Natural killer cell (primary cell): ENCODE measurements around the gene INPP5A. TPM values are rescaled to one million over a fixed set of nuclear protein-coding genes. Genes with fewer than 3 reads are reported as not detected.
"Not testable (repeated sequence)": the region's sequence is repeated elsewhere in the genome, so short reads cannot be mapped to it uniquely, and the experiment has no call there.

Experiments used
- ATAC-seq, 3 donors: fragments of 150-1000 bp in 2 of 3; fragments of 200-7000 bp in 1 of 3; cut with Tn5 transposase; 1 replicate in 1 of 3; 2 replicates in 2 of 3; pipeline ENCODE4 v1.10.0; 2021; ENCODE audit warnings: mild to moderate bottlenecking in 2 of 3, moderate library complexity in 2 of 3
- DNase-seq, 2 donors: peaks; one replicate each; pipeline versions ENCODE4 v3.0.0 to v3.0.0-alpha.2; 2013 to 2021; ENCODE audit warnings: mixed read lengths in 1 of 2
- H3K27ac ChIP-seq: one replicate; pipeline ENCODE4 v1.5.1; 2013; ENCODE audit warnings: mild to moderate bottlenecking, low read length
- H3K27me3 ChIP-seq: one replicate; pipeline ENCODE4 v1.6.1; 2013; ENCODE audit warnings: low read length; ENCODE audit not compliant: control insufficient read depth, insufficient read depth
- H3K36me3 ChIP-seq: one replicate; pipeline ENCODE4 v1.6.1; 2013; ENCODE audit warnings: low read length; ENCODE audit not compliant: control insufficient read depth, insufficient read depth
- H3K4me1 ChIP-seq: one replicate; pipeline ENCODE4 v1.6.1; 2013; ENCODE audit warnings: low read length; ENCODE audit not compliant: control insufficient read depth, insufficient read depth
- H3K4me3 ChIP-seq: one replicate; pipeline ENCODE4 v1.5.1; 2013; ENCODE audit warnings: low read length
- H3K9me3 ChIP-seq: one replicate; pipeline ENCODE4 v1.6.1; 2013; ENCODE audit warnings: low read length; ENCODE audit not compliant: control insufficient read depth, insufficient read depth
- H3K27ac Mint-ChIP-seq, 2 donors: one replicate each; pipeline ENCODE4 v1.8.0; 2022; ENCODE audit warnings: mild to moderate bottlenecking in 2 of 2, mixed read lengths in 2 of 2, moderate library complexity in 1 of 2
- H3K27me3 Mint-ChIP-seq, 2 donors: one replicate each; pipeline ENCODE4 v1.8.0; 2022; ENCODE audit warnings: low read depth in 2 of 2, mixed read lengths in 2 of 2
- H3K36me3 Mint-ChIP-seq: one replicate; pipeline ENCODE4 v1.8.0; 2022; ENCODE audit warnings: mixed read lengths
- H3K4me1 Mint-ChIP-seq, 2 donors: one replicate each; pipeline ENCODE4 v1.8.0; 2022; ENCODE audit warnings: mixed read lengths in 2 of 2
- H3K4me3 Mint-ChIP-seq: one replicate; pipeline ENCODE4 v1.8.0; 2022; ENCODE audit warnings: mild to moderate bottlenecking, moderate library complexity, mixed read lengths
- H3K9me3 Mint-ChIP-seq, 2 donors: one replicate each; pipeline ENCODE4 v1.8.0; 2022; ENCODE audit warnings: mixed read lengths in 2 of 2
- CTCF ChIP-seq: fragments of 200-600 bp; IDR thresholded peaks from one replicate; pipeline ENCODE4 v1.8.0; 2022; ENCODE audit warnings: antibody characterized with exemption
- WGBS: methylation state at CpG from one replicate; pipeline ENCODE4 v1.1.7; 2013; ENCODE audit warnings: missing lambda C conversion rate; ENCODE audit not compliant: insufficient coverage; 5-methylcytosine and 5-hydroxymethylcytosine counted together
- intact Hi-C: fragments of 100-400 bp; cut with micrococcal nuclease; formaldehyde crosslinking; loops from one replicate; pipeline ENCODE4 v1.14.2; 2022
- total RNA-seq, 4 donors: library from RNA; stranded (reverse); fragments of 120-200 nt in 1 of 4; gene quantifications; one replicate each; pipeline versions ENCODE4 v1.2.3 to v1.2.4, GENCODE V29; 2013 to 2022

The INPP5A gene
- total RNA-seq, 3 donors from 2014 or later (not counting 1 experiment from before 2014, with no cell fraction given): 12.6 to 38.6 (median 18.6) TPM

GRCh38 chr10:132570771-132571649, 33.4 kb downstream of the INPP5A start:
- intact Hi-C loops: loop anchor here (10.0 kb wide), 1 partner anchor 176 kb away; the partner anchor contains the start of gene PWWP2B
- Histone ChIP-seq H3K27me3 (no peaks in the 10 kb centered on the region), H3K36me3 (no peaks in the 10 kb centered on the region), H3K9me3 (no peaks in the 10 kb centered on the region), H3K4me3 (no peak overlapping the region), H3K4me1 (peaks cover 46% of the 10 kb centered on the region), H3K27ac (peak overlapping the region; percentile 68)
- Mint-ChIP-seq H3K27me3 (no peaks in the 10 kb centered on the region), H3K4me1 (peaks cover 6 to 11% of the 10 kb centered on the region in 2 donors), H3K36me3 (no peaks in the 10 kb centered on the region), H3K9me3 (no peaks in the 10 kb centered on the region), H3K4me3 (no peak overlapping the region), H3K27ac (no peak overlapping the region)
- peak; percentile 9 to 48 (median 10) for ATAC-seq
- WGBS: 70% methylated on average over 26 of the region's 26 CpGs
- DNase-seq: no peak
- no peak for TF ChIP-seq CTCF

GRCh38 chr10:132571650-132572544, 34.3 kb downstream of the INPP5A start:
- no peaks in the 10 kb centered on the region for H3K27me3 ChIP-seq
- 23% methylated on average over 22 of the region's 23 CpGs for WGBS
- DNase-seq: peak; percentile 48 to 50
- peaks cover 5 to 18% of the 10 kb centered on the region in 2 donors for H3K4me1 Mint-ChIP-seq
- peak; percentile 14 for TF ChIP-seq CTCF
- H3K9me3 ChIP-seq: no peaks in the 10 kb centered on the region
- H3K4me3 Mint-ChIP-seq: no peak overlapping the region
- no peaks in the 10 kb centered on the region for H3K9me3 Mint-ChIP-seq
- peak; percentile 42 to 60 (median 58) for ATAC-seq
- intact Hi-C loops: loop anchor here (1.0 to 10.0 kb wide), 2 partner anchors 35 to 177 kb away; partner anchors contain the start of genes INPP5A and PWWP2B
- peak overlapping the region; percentile 68 for H3K27ac ChIP-seq
- no peak overlapping the region for H3K27ac Mint-ChIP-seq
- H3K27me3 Mint-ChIP-seq: no peaks in the 10 kb centered on the region
- H3K4me3 ChIP-seq: no peak overlapping the region
- H3K36me3 Mint-ChIP-seq: no peaks in the 10 kb centered on the region
- no peaks in the 10 kb centered on the region for H3K36me3 ChIP-seq
- H3K4me1 ChIP-seq: peaks cover 54% of the 10 kb centered on the region

GRCh38 chr10:132572545-132572937, 35.0 kb downstream of the INPP5A start:
- peaks cover 5 to 18% of the 10 kb centered on the region in 2 donors for H3K4me1 Mint-ChIP-seq
- intact Hi-C loops: loop anchor here (1.0 to 10.0 kb wide), 2 partner anchors 35 to 178 kb away; partner anchors contain the start of genes INPP5A and PWWP2B

GRCh38 chr10:132572946-132573345, 35.4 kb downstream of the INPP5A start:
- H3K36me3 ChIP-seq, H3K27ac ChIP-seq, H3K27me3 ChIP-seq, ATAC-seq, H3K27ac Mint-ChIP-seq, H3K9me3 ChIP-seq, H3K9me3 Mint-ChIP-seq, H3K4me3 Mint-ChIP-seq, H3K4me3 ChIP-seq, H3K27me3 Mint-ChIP-seq, DNase-seq, H3K36me3 Mint-ChIP-seq: not testable (repeated sequence)
- peaks cover 59% of the 10 kb centered on the region for H3K4me1 ChIP-seq
- WGBS: 63% methylated on average over 12 of the region's 12 CpGs
- peaks cover 7 to 18% of the 10 kb centered on the region in 2 donors for H3K4me1 Mint-ChIP-seq
- intact Hi-C loops: loop anchor here (1.0 to 10.0 kb wide), 2 partner anchors 36 to 178 kb away; partner anchors contain the start of genes INPP5A and PWWP2B

More at GRCh38 chr10:132572545-132572937, 35.0 kb downstream of the INPP5A start:
- peak in 1 of 3 donors; percentile 0 for ATAC-seq
- 62% methylated on average over 7 of the region's 7 CpGs for WGBS
- Mint-ChIP-seq H3K4me3 (no peak overlapping the region), H3K27me3 (no peaks in the 10 kb centered on the region), H3K9me3 (no peaks in the 10 kb centered on the region), H3K36me3 (no peaks in the 10 kb centered on the region), H3K27ac (no peak overlapping the region)
- Histone ChIP-seq H3K4me1 (peaks cover 56% of the 10 kb centered on the region), H3K36me3 (no peaks in the 10 kb centered on the region), H3K9me3 (no peaks in the 10 kb centered on the region), H3K27me3 (no peaks in the 10 kb centered on the region), H3K27ac (peak overlapping the region; percentile 68), H3K4me3 (no peak overlapping the region)
- DNase-seq: no peak
- no peak for TF ChIP-seq CTCF
